OCI-LY3 (cell line): ENCODE measurements around the gene PPP1R15A.

Source experiments
- H2AFZ ChIP-seq: fragments of 200-600, 300-600 bp; shearing (Covaris generic); 2 replicates; pipeline ENCODE4 v1.6.0; 2014; ENCODE audit warnings: antibody characterized with exemption, low read depth, low read length
- H3K27ac ChIP-seq: fragments of 200-600, 300-600 bp; sonication (generic); 2 replicates; pipeline ENCODE4 v1.5.1; 2014; ENCODE audit warnings: mild to moderate bottlenecking, low read length, moderate library complexity, mixed read lengths
- H3K27me3 ChIP-seq: fragments of 200-600, 300-600 bp; sonication (generic); 2 replicates; pipeline ENCODE4 v1.6.1; 2014; ENCODE audit warnings: low read depth, low read length, mixed read lengths
- H3K36me3 ChIP-seq: fragments of 200-600, 300-600 bp; sonication (generic); replicated peaks from 2 replicates; pipeline ENCODE3; 2014; ENCODE audit warnings: low read depth, low read length, mixed read lengths
- H3K4me1 ChIP-seq: fragments of 300-600, 200-600 bp; sonication (generic); 2 replicates; pipeline ENCODE4 v1.6.1; 2014; ENCODE audit warnings: low read length, mixed read lengths
- H3K4me2 ChIP-seq: fragments of 200-600, 300-600 bp; sonication (generic); 2 replicates; pipeline ENCODE4 v1.6.1; 2014; ENCODE audit warnings: low read length, mixed read lengths
- H3K4me3 ChIP-seq: fragments of 300-600, 200-600 bp; sonication (generic); 2 replicates; pipeline ENCODE4 v1.5.1; 2014; ENCODE audit warnings: antibody characterized with exemption, mild to moderate bottlenecking, low read length, moderate library complexity
- H3K79me2 ChIP-seq: fragments of 300-600, 200-600 bp; shearing (Covaris generic); 2 replicates; pipeline ENCODE4 v1.6.1; 2014; ENCODE audit warnings: mild to moderate bottlenecking, low read length, mixed read lengths
- H3K9ac ChIP-seq: fragments of 300-600, 200-600 bp; shearing (Covaris generic); 2 replicates; pipeline ENCODE4 v1.6.0; 2014; ENCODE audit warnings: mild to moderate bottlenecking, low read length, moderate library complexity
- H3K9me3 ChIP-seq: fragments of 200-600, 300-600 bp; shearing (Covaris generic); 2 replicates; pipeline ENCODE4 v1.6.1; 2014; ENCODE audit warnings: low read length, mixed read lengths; ENCODE audit not compliant: insufficient read depth
- H4K20me1 ChIP-seq: fragments of 200-600, 300-600 bp; sonication (generic); 2 replicates; pipeline ENCODE4 v1.6.1; 2016; ENCODE audit warnings: low read length, mixed read lengths; ENCODE audit not compliant: insufficient read depth
- CTCF ChIP-seq: fragments of 200-600, 300-600 bp; sonication (generic); IDR thresholded peaks from 2 replicates; pipeline ENCODE4 v1.5.1; 2014; ENCODE audit warnings: antibody characterized with exemption, low read length, low read depth
- EZH2phosphoT487 ChIP-seq: fragments of 200-600 bp; shearing (Covaris generic); IDR thresholded peaks from 2 replicates; pipeline ENCODE4 v1.6.1; 2018; ENCODE audit warnings: antibody characterized with exemption, mixed run types, low read depth

The PPP1R15A gene

GRCh38 chr19:48920949-48921348 lies 48.7 kb downstream of the PPP1R15A start:
- no peaks in the 10 kb centered on the region for H3K9me3 ChIP-seq
- no peak overlapping the region for H3K27ac ChIP-seq
- TF ChIP-seq EZH2phosphoT487 (no peak), CTCF (no peak)
- H3K36me3 ChIP-seq, result peaks cover 7% of the 10 kb centered on the region
- H2AFZ ChIP-seq, result no peak overlapping the region
- H3K4me2 ChIP-seq, result no peak overlapping the region
- H3K9ac ChIP-seq, result no peak overlapping the region
- H3K79me2 ChIP-seq, result no peaks in the 10 kb centered on the region
- no peaks in the 10 kb centered on the region for H4K20me1 ChIP-seq
- peaks cover 5% of the 10 kb centered on the region; the same call in 1 of the 2 replicates for H3K4me1 ChIP-seq
- no peak overlapping the region for H3K4me3 ChIP-seq
- H3K27me3 ChIP-seq, result no peaks in the 10 kb centered on the region

- Histone ChIP-seq H3K9ac (no peak overlapping the region), H3K4me3 (no peak overlapping the region), H3K27ac (no peak overlapping the region), H3K9me3 (no peaks in the 10 kb centered on the region), H3K27me3 (no peaks in the 10 kb centered on the region), H2AFZ (no peak overlapping the region), H3K79me2 (no peaks in the 10 kb centered on the region), H4K20me1 (no peaks in the 10 kb centered on the region), H3K36me3 (peaks cover 6% of the 10 kb centered on the region), H3K4me2 (no peak overlapping the region), H3K4me1 (peaks cover 5% of the 10 kb centered on the region; the same call in 1 of the 2 replicates)
- TF ChIP-seq EZH2phosphoT487 (no peak), CTCF (no peak)
Measured at GRCh38 chr19:48921721-48922500, 49.7 kb downstream of the PPP1R15A start.

- H3K36me3 ChIP-seq, result peaks cover 6% of the 10 kb centered on the region
- H3K27ac ChIP-seq, result no peak overlapping the region
- H3K9me3 ChIP-seq, result no peaks in the 10 kb centered on the region
- no peaks in the 10 kb centered on the region for H3K79me2 ChIP-seq
- H3K4me1 ChIP-seq, result peaks cover 5% of the 10 kb centered on the region; the same call in 1 of the 2 replicates
- H3K27me3 ChIP-seq, result no peaks in the 10 kb centered on the region
- no peak overlapping the region for H3K4me3 ChIP-seq
- no peak overlapping the region for H2AFZ ChIP-seq
- no peak for TF ChIP-seq EZH2phosphoT487
- TF ChIP-seq CTCF, result no peak
- H4K20me1 ChIP-seq, result no peaks in the 10 kb centered on the region
- H3K4me2 ChIP-seq, result no peak overlapping the region
- H3K9ac ChIP-seq, result no peak overlapping the region
Measured at GRCh38 chr19:48922548-48923490, 50.6 kb downstream of the PPP1R15A start.

GRCh38 chr19:48925240-48925843 lies 53.1 kb downstream of the PPP1R15A start:
- H3K9me3 ChIP-seq, result no peaks in the 10 kb centered on the region

More at GRCh38 chr19:48925240-48925843, 53.1 kb downstream of the PPP1R15A start:
- no peak for TF ChIP-seq CTCF
- TF ChIP-seq EZH2phosphoT487, result no peak
- H3K9ac ChIP-seq, result no peak overlapping the region
- H3K4me2 ChIP-seq, result no peak overlapping the region
- H3K27me3 ChIP-seq, result no peaks in the 10 kb centered on the region
- no peak overlapping the region for H3K4me3 ChIP-seq
- H3K36me3 ChIP-seq, result peaks cover 6% of the 10 kb centered on the region
- H3K27ac ChIP-seq, result no peak overlapping the region
- no peaks in the 10 kb centered on the region for H3K79me2 ChIP-seq
- H2AFZ ChIP-seq, result no peak overlapping the region
- H4K20me1 ChIP-seq, result no peaks in the 10 kb centered on the region
- no peaks in the 10 kb centered on the region for H3K4me1 ChIP-seq
